ENCODE data around the gene CPLANE1. TPM values are rescaled to one million over a fixed set of nuclear protein-coding genes. Genes with fewer than 3 reads are reported as not detected.

CPLANE1 gene
- total RNA-seq, 1 experiment from 2014 or later: 3.5 TPM

DNA sequence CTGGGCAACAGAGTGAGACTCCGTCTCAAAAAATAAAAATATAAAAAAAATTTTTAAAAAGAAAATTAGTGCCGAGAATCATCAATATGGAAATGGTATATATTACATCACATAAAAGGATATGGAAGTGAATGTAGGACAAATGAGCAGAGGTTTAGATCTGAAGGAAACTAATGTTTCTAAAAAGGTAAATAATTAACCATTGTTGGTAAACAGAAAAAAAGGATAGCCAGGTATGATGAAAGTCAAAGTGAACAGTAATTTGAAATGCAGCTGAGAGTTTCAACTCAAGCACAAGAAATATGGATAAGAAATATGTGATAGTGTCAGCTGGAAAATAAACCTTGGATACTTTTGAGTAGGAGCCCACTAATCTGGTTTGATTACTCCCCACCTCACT is 76.2 kb downstream of the CPLANE1 start (continued):
- TF ChIP-seq, protein P1, sequence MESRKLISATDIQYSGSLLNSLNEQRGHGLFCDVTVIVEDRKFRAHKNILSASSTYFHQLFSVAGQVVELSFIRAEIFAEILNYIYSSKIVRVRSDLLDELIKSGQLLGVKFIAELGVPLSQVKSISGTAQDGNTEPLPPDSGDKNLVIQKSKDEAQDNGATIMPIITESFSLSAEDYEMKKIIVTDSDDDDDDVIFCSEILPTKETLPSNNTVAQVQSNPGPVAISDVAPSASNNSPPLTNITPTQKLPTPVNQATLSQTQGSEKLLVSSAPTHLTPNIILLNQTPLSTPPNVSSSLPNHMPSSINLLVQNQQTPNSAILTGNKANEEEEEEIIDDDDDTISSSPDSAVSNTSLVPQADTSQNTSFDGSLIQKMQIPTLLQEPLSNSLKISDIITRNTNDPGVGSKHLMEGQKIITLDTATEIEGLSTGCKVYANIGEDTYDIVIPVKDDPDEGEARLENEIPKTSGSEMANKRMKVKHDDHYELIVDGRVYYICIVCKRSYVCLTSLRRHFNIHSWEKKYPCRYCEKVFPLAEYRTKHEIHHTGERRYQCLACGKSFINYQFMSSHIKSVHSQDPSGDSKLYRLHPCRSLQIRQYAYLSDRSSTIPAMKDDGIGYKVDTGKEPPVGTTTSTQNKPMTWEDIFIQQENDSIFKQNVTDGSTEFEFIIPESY (IDR thresholded peaks at IDR 0.05; ENCODE audit: extremely low read depth, insufficient replicate concordance, low read length): no peak
- TF ChIP-seq RAD21 (IDR thresholded peaks at IDR 0.05; ENCODE audit: low read depth) (no peak), POLR2A (IDR thresholded peaks at IDR 0.05; ENCODE audit: borderline replicate concordance, extremely low read depth, insufficient read depth, insufficient read length) (no peak), YY1 (IDR thresholded peaks at IDR 0.05; ENCODE audit: extremely low read depth, insufficient replicate concordance, low read depth, low read length) (no peak), EZH2phosphoT487 (IDR thresholded peaks at IDR 0.05; ENCODE audit: borderline replicate concordance) (no peak), TCF7L2 (IDR thresholded peaks at IDR 0.05; ENCODE audit: borderline replicate concordance, extremely low read depth, insufficient read depth, insufficient read length) (no peak)
- TF ChIP-seq, protein P2, sequence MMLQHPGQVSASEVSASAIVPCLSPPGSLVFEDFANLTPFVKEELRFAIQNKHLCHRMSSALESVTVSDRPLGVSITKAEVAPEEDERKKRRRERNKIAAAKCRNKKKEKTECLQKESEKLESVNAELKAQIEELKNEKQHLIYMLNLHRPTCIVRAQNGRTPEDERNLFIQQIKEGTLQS (IDR thresholded peaks at IDR 0.05): no peak

DNA sequence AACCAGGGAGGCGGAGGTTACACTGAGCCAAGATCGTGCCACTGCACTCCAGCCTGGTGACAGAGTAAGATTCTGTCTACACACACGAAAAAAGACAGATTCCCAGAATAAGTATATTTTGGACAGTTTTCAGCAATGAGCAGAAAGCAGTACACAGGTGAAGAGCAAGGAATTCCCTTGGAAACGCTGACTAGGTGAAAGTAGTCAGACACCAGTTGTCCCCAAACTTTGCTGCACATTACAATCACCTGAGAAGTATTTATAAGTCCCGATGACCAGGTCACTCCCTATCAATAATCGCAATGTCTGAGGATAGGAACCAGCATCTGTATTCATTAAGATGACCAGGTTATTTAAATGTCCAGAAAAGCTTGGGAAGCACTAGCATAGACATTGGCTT is 78.3 kb downstream of the CPLANE1 start:
- no peak overlapping the region for H3K4me3 ChIP-seq (replicated peaks in 1 of 2; ENCODE audit: low read depth in 1 of 2, low read length in 2 of 2)
- H3K4me2 ChIP-seq (ENCODE audit: low read length): no peak overlapping the region
- DNase-seq (ENCODE audit: low read depth, low spot score) (no peak), ATAC-seq (no peak)
- BruUV-seq (replicated peaks): no TSS peak
- H2AFZ ChIP-seq (ENCODE audit: low read depth, low read length, poor library complexity, severe bottlenecking): no peak overlapping the region
- H3K79me2 ChIP-seq (ENCODE audit: insufficient read depth, low read length): no peaks in the 10 kb centered on the region
- no peaks in the 10 kb centered on the region for H3K9me3 ChIP-seq (ENCODE audit: control insufficient read depth in 1 of 2, insufficient read depth in 1 of 2, low read depth in 1 of 2, low read length in 2 of 2)
- ChIA-PET POLR2A (no interaction called here), RAD21 (ENCODE audit: low non-redundant PET in 1 of 2, low total read pairs in 2 of 2, uncharacterized antibody in 2 of 2, unreplicated experiment in 2 of 2) (no interaction called here), CTCF (no interaction called here)
- H3K27ac ChIP-seq (ENCODE audit: low read depth, low read length): no peak overlapping the region
- peaks cover 0 to 17% of the 10 kb centered on the region in 2 experiments; a peak in 2 of 4 replicates for H3K36me3 ChIP-seq (ENCODE audit: control insufficient read depth in 1 of 2, insufficient read depth in 2 of 2, low read length in 2 of 2)
- TF ChIP-seq SIN3A (IDR thresholded peaks at IDR 0.05; ENCODE audit: low read depth) (no peak), CEBPB (IDR thresholded peaks at IDR 0.05; ENCODE audit: low read depth) (no peak)
- H3K4me1 ChIP-seq (ENCODE audit: control insufficient read depth in 1 of 2, insufficient read depth in 2 of 2, low read length in 2 of 2): no peaks in the 10 kb centered on the region
- H3K9me2 ChIP-seq (ENCODE audit: insufficient read depth): no peaks in the 10 kb centered on the region
- H3K27me3 ChIP-seq (ENCODE audit: insufficient read depth, low read length): no peaks in the 10 kb centered on the region
- no peaks in the 10 kb centered on the region; the same call in 1 of the 2 replicates for H4K20me1 ChIP-seq (ENCODE audit: insufficient read depth)
- H3K9ac ChIP-seq (ENCODE audit: low read length): no peak overlapping the region
- intact Hi-C loops (cut with micrococcal nuclease): no loop called here

All from HCT116 (cell line).